Smooth muscle cell of the brain vasculature (primary cell): Measurements from ENCODE around the gene LRBA.
"Not testable (repeated sequence)": the region's sequence is repeated elsewhere in the genome, so short reads cannot be mapped to it uniquely, and the experiment has no call there.

Source experiments
- DNase-seq: peaks from one replicate; pipeline ENCODE4 v3.0.0-alpha.2; 2012; ENCODE audit warnings: low read depth, low spot score

The LRBA gene

DNA sequence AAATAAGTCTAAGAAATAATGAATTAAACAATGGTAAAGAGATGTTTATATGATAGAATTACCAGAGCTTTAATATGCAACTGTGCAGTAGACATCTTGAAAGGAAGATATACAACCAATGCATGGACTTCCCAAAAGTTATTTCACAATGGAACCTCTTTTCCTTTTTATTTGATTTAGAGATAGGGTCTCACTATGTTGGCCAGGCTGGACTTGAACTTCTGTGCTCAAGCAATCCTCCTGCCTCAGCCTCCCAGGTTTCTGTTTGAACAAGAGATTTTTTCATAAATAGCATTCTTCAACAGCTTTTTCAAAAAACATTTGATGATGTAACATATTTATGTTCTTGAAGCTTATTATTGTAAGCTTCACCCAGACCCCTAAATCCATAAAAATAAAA lies 72.0 kb downstream of the LRBA start:
- DNase-seq = no peak

DNA sequence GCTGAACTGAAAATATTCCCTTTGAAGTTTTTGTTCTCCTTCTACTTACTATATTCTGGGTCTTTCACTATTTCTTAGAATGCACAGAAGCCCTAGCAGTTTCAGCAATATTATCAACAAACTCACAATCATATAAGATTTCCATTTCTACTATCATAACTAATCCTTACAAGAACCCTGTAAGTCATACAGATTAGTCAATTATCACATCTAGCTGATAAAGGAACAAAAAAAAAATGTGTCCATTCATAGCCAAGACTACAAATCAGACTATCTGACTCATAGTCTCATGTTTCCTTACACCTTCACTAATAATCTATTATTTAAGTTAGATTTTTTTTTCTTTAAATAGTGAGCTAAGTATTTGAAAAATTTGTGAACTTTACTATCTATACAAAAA lies 72.5 kb downstream of the LRBA start:
- no peak for DNase-seq

DNA sequence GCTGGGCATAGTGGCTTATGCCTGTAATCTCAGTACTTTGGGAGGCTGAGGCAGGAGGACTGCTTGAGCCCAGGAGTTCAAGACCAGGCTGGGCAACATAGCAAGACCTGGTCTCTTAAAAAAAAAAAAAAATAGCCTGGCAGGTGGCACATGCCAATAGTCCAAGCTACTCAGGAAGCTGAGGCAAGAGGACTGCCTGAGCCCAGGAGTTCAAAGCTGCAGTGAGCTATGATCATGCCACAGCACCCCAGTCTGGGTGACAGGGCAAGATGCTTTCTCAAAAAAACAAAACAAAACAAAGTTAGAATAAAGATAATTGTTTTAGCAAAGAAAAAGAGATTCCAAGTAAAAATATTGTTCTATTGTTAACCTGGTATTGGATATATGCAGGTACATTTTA lies 75.0 kb downstream of the LRBA start:
- DNase-seq = no peak

DNA sequence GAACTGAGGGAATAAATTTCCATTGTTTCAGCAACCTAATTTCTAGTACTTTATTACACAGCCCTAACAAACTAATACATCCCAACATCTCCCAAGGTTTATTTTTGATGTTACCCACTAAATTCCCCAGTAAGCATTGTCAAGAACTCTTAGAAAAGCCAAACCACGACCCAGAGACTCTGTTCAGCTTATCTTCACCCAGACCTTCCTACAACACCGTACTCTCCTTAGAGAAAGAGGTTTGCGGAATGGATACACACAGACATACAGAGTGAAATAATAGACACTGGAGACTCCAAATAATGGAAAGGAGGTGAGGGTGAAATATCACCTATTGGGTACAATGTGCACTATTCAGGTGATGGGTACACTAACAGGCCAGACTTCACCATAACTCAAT lies 75.6 kb downstream of the LRBA start:
- no peak for DNase-seq

DNA sequence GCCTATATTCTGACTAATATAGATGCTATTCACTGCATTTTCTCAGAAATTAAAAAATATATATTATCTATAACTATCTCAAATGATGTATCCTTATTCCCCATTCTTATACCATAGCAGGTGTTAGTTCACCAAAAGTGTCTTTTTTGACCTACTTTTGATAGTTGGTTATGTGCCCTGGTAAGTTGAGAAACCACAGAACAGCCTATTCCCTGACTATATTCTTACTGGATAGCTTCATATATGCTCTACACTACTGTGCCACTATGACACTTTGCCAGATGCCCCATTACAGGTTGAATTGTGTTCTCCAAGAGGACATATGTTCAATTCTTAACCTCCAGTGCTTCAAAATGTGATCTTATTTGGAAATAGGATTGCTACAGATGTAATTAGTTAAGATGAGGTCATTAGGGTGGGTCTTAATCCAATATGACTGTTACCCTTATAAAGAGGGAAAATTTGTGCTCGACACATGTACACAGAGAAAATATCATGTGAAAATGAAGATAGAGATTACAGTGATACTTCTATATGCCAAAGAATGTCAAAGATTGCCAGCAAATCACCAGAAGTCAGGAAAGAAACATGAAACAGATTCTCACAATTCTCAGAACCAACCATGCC lies 76.1 kb downstream of the LRBA start:
- no peak for DNase-seq

DNA sequence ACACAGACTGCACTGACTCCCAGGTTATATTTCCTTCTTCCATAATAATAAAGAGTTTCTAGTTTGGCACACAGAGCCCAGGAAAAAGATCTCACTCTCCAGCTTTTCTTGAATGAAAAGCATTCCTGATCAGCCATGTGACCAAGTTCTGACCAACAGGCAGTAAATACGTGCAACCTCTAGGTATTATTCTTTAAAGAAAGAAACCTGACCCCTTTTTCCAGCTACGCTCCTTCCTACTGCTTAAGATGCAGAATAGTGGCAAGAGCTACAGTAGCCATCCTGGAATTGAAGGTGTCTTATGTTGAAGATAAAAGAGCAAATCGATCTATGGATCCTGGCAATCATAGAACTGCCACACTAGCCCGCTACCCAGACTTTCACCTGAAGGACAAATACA lies 76.7 kb downstream of the LRBA start:
- DNase-seq = no peak

DNA sequence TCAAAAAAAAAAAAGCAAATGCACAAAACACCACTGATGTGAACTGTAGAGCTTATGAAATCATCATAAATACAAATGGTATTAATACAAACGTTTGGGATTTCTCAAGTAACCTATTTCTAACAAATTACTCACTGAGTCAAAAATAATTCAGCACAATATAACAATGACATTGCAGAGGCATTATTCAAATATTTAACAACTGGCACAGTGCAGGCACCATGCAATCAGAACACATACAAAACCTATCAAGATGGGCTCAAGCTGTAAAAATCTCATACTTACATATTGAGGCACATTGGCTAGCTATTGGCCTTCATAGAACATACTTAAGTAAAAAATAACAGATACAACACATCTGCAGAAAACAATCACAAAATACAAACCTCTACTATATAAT lies 81.1 kb downstream of the LRBA start:
- no peak for DNase-seq

DNA sequence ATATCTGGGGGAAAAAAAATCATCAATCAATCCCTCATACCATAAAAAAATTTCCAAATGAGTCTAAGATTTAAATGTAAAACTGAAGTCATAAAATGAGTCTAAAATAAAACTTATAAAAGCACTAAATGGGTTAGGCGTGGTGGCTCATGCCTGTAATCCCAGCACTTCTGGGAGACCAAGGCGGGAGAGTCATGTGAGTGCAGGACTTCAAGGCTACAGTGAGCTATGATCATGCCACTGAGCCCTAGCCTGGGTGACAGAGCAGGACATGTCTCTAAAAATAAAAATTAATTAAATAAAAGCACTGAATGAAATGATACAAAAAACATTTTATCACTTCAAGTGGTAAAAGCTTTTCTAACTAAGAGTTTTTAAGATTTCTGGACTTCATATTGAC lies 83.3 kb downstream of the LRBA start:
- no peak for DNase-seq

DNA sequence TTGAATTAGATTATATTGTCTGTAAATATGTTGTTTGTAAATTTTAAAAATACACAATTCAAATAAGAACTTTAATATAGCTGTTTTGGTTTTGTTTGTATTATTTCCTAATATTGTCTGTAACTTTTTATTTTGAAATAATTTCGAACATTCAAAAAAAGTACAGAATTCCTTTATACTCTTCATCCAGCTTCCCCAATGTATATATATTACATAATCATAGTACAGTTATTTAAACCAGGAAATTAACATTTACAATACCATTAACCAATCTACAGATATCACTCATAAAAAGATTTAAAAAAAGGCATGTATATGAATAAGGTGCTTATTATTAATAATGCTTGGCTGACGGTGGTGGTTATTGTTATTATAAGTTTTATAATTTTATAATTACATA lies 84.1 kb downstream of the LRBA start:
- DNase-seq = no peak

DNA sequence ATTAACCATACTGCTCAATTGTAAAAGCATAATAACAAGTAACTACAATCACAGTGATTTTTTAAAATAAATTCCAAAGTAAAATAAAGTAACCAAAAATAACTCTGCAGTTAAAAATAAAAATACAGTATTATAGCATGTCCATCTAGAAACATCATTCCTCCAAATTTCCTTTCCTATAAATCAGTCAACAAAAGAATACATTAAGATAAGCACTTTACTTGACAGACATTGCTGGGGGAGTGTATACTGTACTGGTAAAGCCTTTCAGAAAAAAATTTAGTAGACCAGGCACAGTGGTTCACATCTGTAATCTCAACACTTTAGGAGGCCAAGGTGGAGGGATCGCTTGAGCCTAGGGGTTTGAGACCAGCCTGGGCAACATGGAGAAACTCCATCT lies 91.1 kb downstream of the LRBA start:
- no peak for DNase-seq

DNA sequence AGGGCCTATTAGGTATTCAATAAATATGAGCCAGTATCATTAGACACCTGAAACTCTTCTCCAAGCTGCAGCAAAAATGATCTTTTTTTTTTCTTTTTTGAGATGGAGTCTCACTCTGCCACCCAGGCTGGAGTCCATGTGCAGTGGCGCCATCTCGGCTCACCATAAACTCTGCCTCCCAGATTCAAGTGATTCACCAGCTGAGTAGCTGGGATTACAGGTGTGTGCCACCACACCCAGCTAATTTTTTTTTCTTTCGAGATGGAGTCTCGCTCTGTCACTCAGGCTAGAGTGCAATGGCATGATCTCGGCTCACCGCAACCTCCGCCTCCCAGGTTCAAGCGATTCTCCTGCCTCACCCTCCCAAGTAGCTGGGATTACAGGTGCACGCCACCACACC lies 93.6 kb downstream of the LRBA start:
- not testable (repeated sequence) for DNase-seq

DNA sequence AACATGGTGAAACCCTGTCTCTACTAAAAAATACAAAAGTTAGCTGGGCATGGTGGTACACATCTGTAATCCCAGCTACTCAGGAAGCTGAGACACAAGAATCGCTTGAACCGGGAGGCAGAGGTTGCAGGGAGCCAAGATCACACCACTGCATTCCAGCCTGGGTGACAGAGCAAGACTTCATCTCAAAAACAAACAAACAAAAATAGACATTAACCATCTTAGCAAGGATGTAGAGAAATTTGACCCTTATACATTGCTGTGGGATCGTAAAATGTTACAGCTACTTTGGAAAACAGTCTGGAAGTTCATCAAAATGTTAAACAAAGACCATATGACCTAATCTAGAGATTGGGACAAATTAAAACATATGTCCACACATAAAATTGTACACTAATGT lies 96.5 kb downstream of the LRBA start:
- DNase-seq = not testable (repeated sequence)

DNA sequence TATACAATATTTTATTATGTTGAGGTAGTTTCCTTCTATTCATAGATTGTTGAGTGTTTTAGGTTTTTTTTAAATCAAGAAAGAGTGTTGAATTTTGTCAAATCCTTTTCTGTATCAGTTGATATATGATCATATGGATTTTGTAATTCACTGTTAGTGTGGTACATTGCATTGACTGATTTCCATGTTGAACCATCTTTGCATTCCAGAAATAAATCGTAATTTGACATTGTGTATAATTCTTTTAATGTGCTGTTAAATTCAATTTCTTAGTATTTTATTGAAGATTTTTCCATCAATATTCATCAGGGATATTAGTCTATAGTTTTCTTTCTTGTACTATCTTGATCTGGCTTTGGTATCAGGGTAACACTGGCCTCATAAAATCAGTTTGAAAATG lies 103.8 kb downstream of the LRBA start:
- no peak for DNase-seq

DNA sequence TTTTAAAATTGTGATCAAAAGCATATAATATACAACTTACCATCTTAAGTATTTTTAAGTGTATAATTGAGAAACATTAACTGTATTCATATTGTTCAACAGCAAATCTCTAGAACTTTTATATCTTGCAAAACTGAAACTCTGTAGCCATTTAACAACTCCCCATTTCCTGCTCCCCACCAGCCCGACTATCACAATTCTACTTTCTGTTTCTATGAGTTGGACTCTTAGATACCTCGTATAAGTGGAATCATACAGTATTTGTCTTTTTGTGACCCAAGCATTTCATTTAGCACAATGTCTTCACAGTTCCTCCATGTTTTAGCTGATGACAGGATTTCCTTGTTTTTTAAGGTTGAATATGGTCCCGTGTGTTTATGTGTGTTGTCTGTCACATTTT lies 106.0 kb downstream of the LRBA start:
- DNase-seq = no peak

DNA sequence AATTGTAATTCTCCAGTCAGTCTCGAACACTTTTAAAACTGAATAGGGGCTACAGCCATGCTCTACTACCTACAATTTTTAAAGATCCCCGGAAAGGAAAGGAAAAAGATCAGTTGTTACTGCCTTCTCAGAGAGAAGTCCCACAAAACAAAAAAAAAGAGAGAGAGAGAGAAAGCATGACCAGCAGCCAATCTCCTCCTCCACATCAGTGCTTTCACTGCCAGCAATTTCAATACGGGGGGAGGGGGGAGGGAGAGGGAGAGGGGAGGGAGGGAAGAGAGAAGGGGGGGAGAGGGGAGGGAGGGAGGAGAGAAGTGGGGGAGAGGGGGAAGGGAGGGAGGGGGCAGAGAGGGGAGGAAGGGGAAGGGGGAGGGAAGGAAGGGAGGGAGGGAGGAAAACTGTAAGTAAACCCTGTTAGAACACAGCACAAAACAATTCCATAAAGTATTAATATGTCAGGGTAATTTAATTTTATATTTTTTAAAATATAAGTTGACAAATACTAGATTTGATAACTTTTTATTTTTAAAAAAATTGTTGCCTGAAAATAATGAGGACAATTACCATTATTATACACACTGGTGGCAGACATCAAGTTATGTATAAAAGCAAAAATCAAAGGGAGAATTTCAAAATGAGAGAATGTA lies 108.0 kb downstream of the LRBA start:
- DNase-seq = no peak

DNA sequence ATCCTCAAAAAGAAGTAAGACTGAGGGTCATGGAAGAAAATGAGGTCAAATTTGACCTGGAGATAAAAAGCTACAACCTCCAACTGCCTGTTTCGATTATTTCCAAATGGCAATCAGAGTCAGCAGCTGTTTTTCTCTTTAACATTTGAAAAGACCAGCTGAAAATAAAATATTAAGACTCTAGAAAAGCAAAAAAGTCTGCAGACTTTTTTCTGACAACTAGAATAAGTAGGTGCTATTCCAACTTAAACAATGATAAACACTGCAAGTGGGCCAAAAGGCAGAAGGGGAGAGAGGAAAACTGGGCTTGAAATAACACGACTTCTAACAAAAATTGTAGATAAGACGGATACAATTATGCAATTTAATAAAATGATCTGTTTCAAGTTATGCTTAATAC lies 110.4 kb downstream of the LRBA start:
- no peak for DNase-seq

DNA sequence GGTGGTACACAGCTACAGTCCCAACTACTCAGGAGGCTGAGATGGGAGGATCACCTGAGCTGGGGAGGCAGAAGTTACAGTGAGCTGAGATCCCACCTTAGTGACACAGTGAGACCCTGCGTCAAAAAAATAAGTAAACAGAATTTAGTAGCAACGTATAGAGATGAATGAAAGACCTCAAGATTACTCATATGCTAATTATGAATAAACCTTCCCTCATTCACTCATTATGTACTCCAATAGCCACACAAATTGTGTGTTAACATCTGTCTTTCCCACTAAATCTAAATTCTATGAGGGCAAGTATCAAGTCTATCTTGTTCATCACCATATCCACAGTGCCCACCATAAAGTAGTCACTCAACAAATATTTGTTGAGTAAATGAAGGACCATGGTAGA lies 111.5 kb downstream of the LRBA start:
- no peak for DNase-seq

DNA sequence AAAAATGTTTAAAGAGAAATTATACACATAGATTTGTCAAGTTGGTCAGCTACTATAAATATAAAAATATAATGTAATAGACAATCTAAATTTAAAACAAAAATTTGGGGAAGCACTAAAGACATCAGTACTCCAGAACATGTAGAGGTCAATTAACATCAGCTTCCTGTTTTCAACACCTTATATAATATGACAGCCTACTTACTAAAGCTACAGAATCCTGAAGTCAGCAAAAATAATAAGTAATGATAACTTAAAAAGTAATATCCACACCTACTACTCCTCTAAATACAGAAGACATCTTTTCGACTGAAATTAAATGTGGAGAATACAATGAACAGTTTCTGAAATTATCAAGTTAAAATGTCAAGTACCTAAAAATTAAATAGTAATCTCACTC lies 118.6 kb downstream of the LRBA start:
- DNase-seq = no peak

DNA sequence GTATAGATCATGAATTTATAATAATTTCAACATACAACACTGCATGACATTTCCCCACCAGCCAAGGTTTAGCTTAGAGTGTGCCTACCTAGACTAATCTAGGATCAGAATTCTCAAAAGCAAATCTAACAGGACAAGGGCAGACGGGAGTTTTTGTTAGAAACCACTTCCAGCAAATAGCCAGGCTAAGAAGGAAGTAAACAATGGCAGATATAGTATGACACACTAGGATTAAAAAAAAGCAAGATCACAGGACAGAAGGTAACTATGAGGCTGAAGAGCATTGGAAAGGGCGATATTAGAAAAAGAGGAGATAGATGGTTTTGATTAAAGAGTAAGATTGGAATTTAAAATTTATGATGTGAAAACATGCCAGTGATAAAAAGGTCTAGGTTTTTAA lies 124.8 kb downstream of the LRBA start:
- DNase-seq = no peak

DNA sequence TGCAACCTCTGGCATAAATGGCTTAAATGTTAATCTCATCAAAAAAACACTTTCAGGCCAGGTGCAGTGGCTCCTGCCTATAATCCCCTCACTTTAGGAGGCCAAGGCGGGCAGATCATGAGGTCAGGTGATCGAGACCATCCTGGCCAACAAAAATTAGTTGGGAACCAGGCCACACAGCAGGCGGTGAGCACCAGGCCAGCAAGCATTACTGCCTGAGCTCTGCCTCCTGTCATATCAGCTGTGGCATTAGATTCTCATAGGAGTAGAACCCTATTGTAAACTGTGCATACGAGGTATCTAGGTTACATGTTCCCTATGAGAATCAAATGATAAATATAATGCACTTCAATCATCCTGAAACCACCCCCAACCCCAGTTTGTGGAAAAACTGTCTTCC lies 125.8 kb downstream of the LRBA start:
- no peak for DNase-seq

DNA sequence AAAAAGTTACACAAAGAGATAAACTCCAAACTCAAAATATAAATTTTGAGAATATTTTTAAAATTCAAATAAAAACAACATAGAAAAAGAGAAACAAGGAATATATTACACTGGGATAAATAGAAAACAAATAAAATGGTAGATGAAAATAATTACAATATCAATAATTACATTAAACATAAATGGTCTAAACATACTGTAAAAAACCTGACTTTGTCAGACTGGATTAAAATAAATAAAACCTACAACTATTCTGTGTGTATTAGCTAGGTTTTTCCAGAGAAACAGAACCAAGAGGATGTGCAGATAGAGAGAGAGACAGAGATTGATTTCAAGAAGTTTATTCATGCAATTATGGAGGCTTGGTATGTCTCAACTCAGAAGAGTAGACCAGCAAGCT lies 126.5 kb downstream of the LRBA start:
- no peak for DNase-seq

DNA sequence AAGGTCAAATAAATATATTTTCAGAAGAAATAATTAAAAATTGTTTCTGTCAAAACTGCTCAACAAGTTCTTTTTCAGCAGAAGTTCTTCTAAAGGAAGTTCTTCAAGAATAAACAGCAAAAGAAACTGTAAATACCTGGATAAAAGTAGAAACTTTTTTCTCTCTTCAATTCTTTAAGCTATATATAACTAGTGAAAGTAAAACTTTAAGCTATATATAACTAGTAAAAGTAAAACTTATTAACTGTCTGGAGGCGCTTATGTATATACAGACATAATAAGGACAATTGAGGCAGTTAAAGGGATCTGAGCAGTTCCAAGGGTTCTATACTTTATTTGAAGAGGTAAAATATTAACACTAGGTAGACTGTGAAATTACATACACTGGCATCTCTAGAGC lies 126.9 kb downstream of the LRBA start:
- no peak for DNase-seq

DNA sequence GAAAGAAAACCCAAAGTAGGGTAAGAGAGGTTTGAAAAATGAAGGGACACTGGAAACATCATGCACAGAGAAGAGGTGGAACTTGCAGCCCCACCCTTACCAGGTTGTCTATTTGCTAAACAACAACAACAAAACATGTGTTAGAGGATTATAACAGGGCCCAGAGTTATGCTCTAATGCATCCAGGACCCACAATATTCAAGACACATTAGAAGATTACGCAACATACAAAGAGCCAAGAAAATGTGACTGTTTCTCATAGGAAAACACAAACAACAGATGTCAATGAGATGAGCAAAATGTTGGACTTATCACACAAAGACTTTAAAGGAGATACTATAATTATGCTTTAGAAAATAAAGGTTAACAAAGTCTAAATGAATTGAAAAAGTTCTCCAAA lies 128.5 kb downstream of the LRBA start:
- DNase-seq = no peak

DNA sequence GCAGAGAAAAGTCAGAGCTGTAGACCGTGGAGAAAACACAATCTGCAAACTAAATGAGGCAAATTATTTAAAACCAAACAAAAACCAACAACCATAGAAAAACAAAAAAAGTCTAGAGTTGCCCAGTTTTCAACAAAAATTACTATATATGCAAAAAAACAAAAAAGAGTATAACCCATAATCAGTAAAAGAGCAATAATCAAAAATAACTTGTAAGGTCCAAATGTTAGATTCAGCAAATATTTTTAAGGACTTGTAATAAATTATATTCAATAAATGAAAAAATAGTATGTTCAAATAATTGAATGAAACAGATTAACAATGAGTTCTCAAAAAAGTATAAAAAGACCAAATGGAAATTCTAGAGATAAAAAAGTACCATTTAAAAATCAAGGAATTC lies 130.5 kb downstream of the LRBA start:
- DNase-seq = no peak
